Temporal lobe (tissue), 1 donor: ENCODE measurements around the gene C1QL4. TPM values are rescaled to one million over a fixed set of nuclear protein-coding genes. Genes with fewer than 3 reads are reported as not detected.

ENCODE experiments used
- total RNA-seq: library from RNA; depleted of rRNA; stranded (reverse); fragments of >200 nt; gene quantifications from one replicate; pipeline ENCODE4 v1.2.3, GENCODE V29; 2014

The C1QL4 gene
- total RNA-seq, 1 donor from 2014 or later: under 0.01 TPM

Other genes with a start within 250 kb of the C1QL4 start
- under 0.01 TPM for gene DHH, start 242.4 kb downstream of the C1QL4 start, total RNA-seq
- 59.5 TPM for gene LMBR1L, start 226.3 kb downstream of the C1QL4 start, total RNA-seq
- 782 TPM for gene TUBA1B, start 205.8 kb downstream of the C1QL4 start, total RNA-seq
- gene TUBA1A, start 148.1 kb downstream of the C1QL4 start, total RNA-seq: 6,946 TPM
- gene TUBA1C, start 72.1 kb downstream of the C1QL4 start, total RNA-seq: 39.3 TPM
- 2.2 TPM for gene PRPH, start 42.0 kb downstream of the C1QL4 start, total RNA-seq
- 0.49 TPM for gene TROAP, start 13.9 kb downstream of the C1QL4 start, total RNA-seq
- under 0.01 TPM for gene DNAJC22, start 9.7 kb upstream of the C1QL4 start, total RNA-seq
- 36.4 TPM for gene SPATS2, start 30.3 kb upstream of the C1QL4 start, total RNA-seq
- 3.2 TPM for gene KCNH3, start 201.8 kb upstream of the C1QL4 start, total RNA-seq
- 26.8 TPM for gene MCRS1, start 231.0 kb upstream of the C1QL4 start, total RNA-seq